Body of pancreas (tissue), 4 donors: ENCODE results near the gene COL15A1. TPM values are rescaled to one million over a fixed set of nuclear protein-coding genes. Genes with fewer than 3 reads are reported as not detected.
A peak's percentile ranks its signal among the peaks of the same experiment; 100 is the strongest.

Experiments
- ATAC-seq: fragments of 150-250 bp; one replicate; pipeline ENCODE4 v1.9.1; 2016
- DNase-seq, 4 donors: peaks; one replicate each; pipeline ENCODE4 v3.0.0-alpha.2; 2019
- H3K27ac ChIP-seq, 4 donors: fragments of 200-600 bp; sonication (generic); 1 replicate in 3 of 4; 2 replicates in 1 of 4; pipeline versions ENCODE4 v1.5.1 to v1.6.1; 2016 to 2019; ENCODE audit warnings: mild to moderate bottlenecking in 1 of 4, mixed read lengths in 1 of 4, moderate library complexity in 1 of 4
- H3K27me3 ChIP-seq, 2 donors: fragments of 200-600 bp; sonication (generic); one replicate each; pipeline ENCODE4 v1.6.0; 2016; ENCODE audit warnings: mild to moderate bottlenecking in 1 of 2
- H3K36me3 ChIP-seq, 2 donors: fragments of 200-600 bp; sonication (generic); replicated peaks in 1 of 2; 2 replicates each; pipeline ENCODE4 v1.5.1; 2016; ENCODE audit warnings: low read depth in 2 of 2; ENCODE audit not compliant: insufficient read depth in 1 of 2
- H3K4me1 ChIP-seq: fragments of 200-600 bp; sonication (generic); one replicate; pipeline ENCODE4 v1.6.0; 2016
- H3K4me3 ChIP-seq, 2 donors: fragments of 200-600 bp; sonication (generic); 1 replicate in 1 of 2; 2 replicates in 1 of 2; pipeline ENCODE4 v1.5.1; 2016 to 2019
- H3K9me3 ChIP-seq, 3 donors: fragments of 200-600 bp; sonication (generic); 1 replicate in 2 of 3; 2 replicates in 1 of 3; pipeline ENCODE4 v1.5.1; 2016
- CTCF ChIP-seq, 7 experiments: fragments of 450-650 bp in 4 of 7; fragments of 200-600 bp in 3 of 7; sonication (generic) in 3 of 7; IDR thresholded peaks; one replicate each; pipeline ENCODE4 v1.5.1; 2016 to 2019; ENCODE audit warnings: antibody characterized with exemption in 7 of 7
- POLR2A ChIP-seq, 3 donors: fragments of 450-650 bp; IDR thresholded peaks; one replicate each; pipeline ENCODE4 v1.6.1; 2016; ENCODE audit warnings: antibody characterized with exemption in 3 of 3, mild to moderate bottlenecking in 2 of 3
- WGBS, 2 donors: methylation state at CpG; one replicate each; pipeline ENCODE4 v1.1.5; 2017; 5-methylcytosine and 5-hydroxymethylcytosine counted together
- intact Hi-C: fragments of 100-400 bp; cut with DNase I; formaldehyde crosslinking; loops from one replicate; pipeline ENCODE4 v1.15.1; 2023
- total RNA-seq, 2 donors: library from RNA; depleted of rRNA; stranded (reverse); fragments of >200 nt; gene quantifications; one replicate each; pipeline ENCODE4 v1.1.0, GENCODE V29; 2016

The COL15A1 gene
- total RNA-seq, 2 donors from 2014 or later = 6.7 to 55.4 TPM

- ATAC-seq (no peak), DNase-seq (no peak)
- 59 to 84% methylated on average over 4 of the region's 4 CpGs for WGBS, 2 donors
- Histone ChIP-seq H3K4me1 (peaks cover 49% of the 10 kb centered on the region), H3K36me3 (no peaks in the 10 kb centered on the region), H3K9me3 (no peaks in the 10 kb centered on the region), H3K27ac (no peak overlapping the region), H3K27me3 (no peaks in the 10 kb centered on the region), H3K4me3 (no peak overlapping the region)
- no peak for TF ChIP-seq POLR2A (IDR thresholded peaks at IDR 0.05)
- no peak for TF ChIP-seq CTCF (IDR thresholded peaks at IDR 0.05)
- intact Hi-C loops = no loop called here
Observed at GRCh38 chr9:98913044-98913443, 30.7 kb upstream of the COL15A1 start.

GRCh38 chr9:98913705-98914104 is 30.0 kb upstream of the COL15A1 start:
- no peaks in the 10 kb centered on the region for H3K9me3 ChIP-seq
- WGBS, 2 donors = 91 to 93% methylated on average over 7 of the region's 7 CpGs
- H3K27ac ChIP-seq = no peak overlapping the region
- ATAC-seq = no peak
- H3K4me1 ChIP-seq = peaks cover 49% of the 10 kb centered on the region
- intact Hi-C loops = no loop called here
- DNase-seq = no peak
- H3K27me3 ChIP-seq = no peaks in the 10 kb centered on the region
- H3K36me3 ChIP-seq = no peaks in the 10 kb centered on the region
- no peak overlapping the region for H3K4me3 ChIP-seq
- TF ChIP-seq POLR2A (IDR thresholded peaks at IDR 0.05) (no peak), CTCF (IDR thresholded peaks at IDR 0.05) (no peak)

GRCh38 chr9:98915599-98915998 is 28.1 kb upstream of the COL15A1 start:
- no peak overlapping the region for H3K4me3 ChIP-seq
- intact Hi-C loops = no loop called here
- H3K27me3 ChIP-seq = no peaks in the 10 kb centered on the region
- peaks cover 44% of the 10 kb centered on the region for H3K4me1 ChIP-seq
- no peaks in the 10 kb centered on the region for H3K9me3 ChIP-seq
- H3K36me3 ChIP-seq = no peaks in the 10 kb centered on the region
- DNase-seq (no peak), ATAC-seq (no peak)
- TF ChIP-seq POLR2A (IDR thresholded peaks at IDR 0.05) (no peak), CTCF (IDR thresholded peaks at IDR 0.05) (no peak)
- H3K27ac ChIP-seq = peak overlapping the region in 1 of 4 donors; percentile 44
- WGBS, 2 donors = 95 to 100% methylated on average over 3 of the region's 3 CpGs

- ATAC-seq (no peak), DNase-seq (peak; percentile 31 to 75 (median 58))
- intact Hi-C loops = no loop called here
Observed at GRCh38 chr9:98916660-98917059, 27.0 kb upstream of the COL15A1 start.

More at GRCh38 chr9:98916660-98917059, 27.0 kb upstream of the COL15A1 start:
- H3K4me3 ChIP-seq = no peak overlapping the region
- TF ChIP-seq CTCF (IDR thresholded peaks at IDR 0.05) (no peak), POLR2A (IDR thresholded peaks at IDR 0.05) (no peak)
- H3K9me3 ChIP-seq = no peaks in the 10 kb centered on the region
- H3K27ac ChIP-seq = peak overlapping the region in 3 of 4 donors; percentile 44 to 68 (median 56)
- WGBS, 2 donors = 19 to 36% methylated on average over 9 of the region's 9 CpGs
- no peaks in the 10 kb centered on the region for H3K27me3 ChIP-seq
- no peaks in the 10 kb centered on the region for H3K36me3 ChIP-seq
- peaks cover 38% of the 10 kb centered on the region for H3K4me1 ChIP-seq
